PC-9 (cell line): Measurements from ENCODE around the gene MED13L. TPM values are rescaled to one million over a fixed set of nuclear protein-coding genes. Genes with fewer than 3 reads are reported as not detected.

ENCODE experiments used
- BruUV-seq: library from RNA; stranded (reverse); fragments of 400-500 nt; replicated peaks from 2 replicates; lab custom pipeline; 2021; lab: Mats Ljungman, UMichigan
- CTCF ChIA-PET: fragments of 300-600 bp; sonication (Branson Sonifier 250); formaldehyde crosslinking; loops from one replicate; lab custom pipeline; 2022; ENCODE audit warnings: antibody characterized with exemption; lab: Charles Lee
- POLR2A ChIA-PET: fragments of 300-600 bp; sonication (Branson Sonifier 250); formaldehyde crosslinking; loops from one replicate; lab custom pipeline; 2022; ENCODE audit warnings: antibody characterized with exemption; ENCODE audit not compliant: unreplicated experiment; lab: Charles Lee
- DNase-seq, 2 experiments: peaks; one replicate each; pipeline versions ENCODE4 v3.0.0 to v3.0.0-alpha.2; 2015 to 2022; ENCODE audit warnings: mixed read lengths in 1 of 2
- H2AFZ ChIP-seq: fragments of 200-600 bp; sonication (generic); 2 replicates; pipeline ENCODE4 v1.8.1; 2017; ENCODE audit warnings: antibody characterized with exemption
- H3F3A ChIP-seq: fragments of 200-600 bp; sonication (generic); 2 replicates; pipeline ENCODE4 v1.8.1; 2017; ENCODE audit warnings: antibody characterized with exemption, mild to moderate bottlenecking, low read depth; ENCODE audit not compliant: insufficient read depth
- H3K27ac ChIP-seq: fragments of 200-600 bp; sonication (generic); 2 replicates; pipeline ENCODE4 v1.6.1; 2016; ENCODE audit warnings: mixed run types
- H3K27me3 ChIP-seq: fragments of 200-600 bp; sonication (generic); 2 replicates; pipeline ENCODE4 v1.6.1; 2016; ENCODE audit warnings: low read depth, mixed run types; ENCODE audit not compliant: insufficient read depth
- H3K36me3 ChIP-seq: fragments of 200-600 bp; sonication (generic); 2 replicates; pipeline ENCODE4 v1.6.1; 2016; ENCODE audit warnings: low read depth, mixed run types
- H3K4me1 ChIP-seq: fragments of 200-600 bp; sonication (generic); replicated peaks from 2 replicates; pipeline ENCODE4 v1.6.1; 2016; ENCODE audit warnings: mixed run types; ENCODE audit not compliant: insufficient read depth
- H3K4me2 ChIP-seq: fragments of 200-600 bp; sonication (generic); 2 replicates; pipeline ENCODE4 v1.6.1; 2017; ENCODE audit warnings: mixed run types
- H3K4me3 ChIP-seq: fragments of 200-600 bp; sonication (generic); 2 replicates; pipeline ENCODE4 v1.6.1; 2016; ENCODE audit warnings: mixed run types
- H3K79me2 ChIP-seq: fragments of 200-600 bp; sonication (generic); 2 replicates; pipeline ENCODE4 v1.6.1; 2017; ENCODE audit warnings: low read depth, mixed run types
- H3K9me2 ChIP-seq: fragments of 200-600 bp; sonication (generic); 2 replicates; pipeline ENCODE4 v1.8.1; 2017; ENCODE audit warnings: mild to moderate bottlenecking; ENCODE audit not compliant: insufficient read depth
- H3K9me3 ChIP-seq: fragments of 200-600 bp; sonication (generic); 2 replicates; pipeline ENCODE4 v1.8.1; 2016; ENCODE audit warnings: low read depth; ENCODE audit not compliant: insufficient read depth
- H4K20me1 ChIP-seq: fragments of 200-600 bp; sonication (generic); 2 replicates; pipeline ENCODE4 v1.8.1; 2017; ENCODE audit not compliant: insufficient read depth
- EZH2 ChIP-seq: fragments of 200-600 bp; sonication (generic); IDR thresholded peaks from 2 replicates; pipeline ENCODE4 v1.8.0; 2017; ENCODE audit warnings: antibody characterized with exemption, low read depth
- intact Hi-C: fragments of 100-400 bp; cut with micrococcal nuclease; formaldehyde crosslinking; loops from one replicate; pipeline ENCODE4 v1.10.0; 2022; ENCODE audit not compliant: unreplicated experiment
- total RNA-seq: library from RNA; stranded (reverse); gene quantifications from 2 replicates; pipeline ENCODE4 v1.2.3, GENCODE V29; 2021
- TF ChIP-seq, protein P1 (sequence below): fragments of 200-600 bp; sonication (generic); conservative IDR thresholded peaks from 2 replicates; pipeline ENCODE4 v1.6.1; 2017; ENCODE audit warnings: mixed run types, antibody characterized with exemption, mild to moderate bottlenecking, moderate library complexity

MED13L gene
- total RNA-seq, 1 experiment from 2014 or later: 89.5 TPM

DNA sequence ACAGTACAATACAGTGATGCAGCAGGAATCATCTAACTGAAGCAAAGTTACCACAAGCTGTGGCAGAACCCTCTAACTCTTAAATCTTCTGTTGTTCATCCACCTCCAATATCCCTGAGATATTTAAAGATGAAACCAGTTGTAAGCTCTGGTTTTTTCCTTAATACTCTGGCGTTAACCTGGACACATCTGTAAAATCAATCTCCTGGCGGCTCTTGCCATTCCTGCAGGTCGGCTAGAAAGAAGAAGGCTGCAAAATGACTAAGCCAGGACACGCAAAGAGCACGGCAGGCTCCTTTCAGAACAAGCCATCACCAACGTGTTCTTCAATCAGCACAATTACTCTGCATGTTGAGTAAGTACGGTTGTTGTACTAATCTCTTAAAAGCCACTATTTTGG, 309.3 kb downstream of the MED13L start:
- H3K36me3 ChIP-seq: peaks cover 15% of the 10 kb centered on the region

DNA sequence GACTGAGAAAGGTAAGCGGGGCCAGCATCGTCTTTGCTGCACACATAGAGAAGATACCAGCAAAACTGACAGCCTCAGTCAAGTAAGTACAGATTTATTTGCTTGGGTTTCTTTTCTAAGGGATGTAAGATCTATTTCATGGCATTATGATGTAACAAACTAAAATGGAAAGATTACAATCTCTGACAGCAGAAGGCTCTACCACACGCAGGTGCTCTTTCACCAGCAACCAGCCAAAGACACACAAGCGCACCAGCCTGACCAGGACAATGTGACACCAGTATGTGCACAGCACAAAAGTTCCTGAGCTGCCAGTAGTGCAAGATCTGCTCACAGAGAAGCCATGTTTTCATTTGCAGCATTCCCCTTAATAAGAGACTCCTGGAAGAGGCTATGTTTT, 311.1 kb downstream of the MED13L start:
- Histone ChIP-seq H3K9me2 (no peaks in the 10 kb centered on the region), H3K27ac (no peak overlapping the region), H3K36me3 (peaks cover 10% of the 10 kb centered on the region), H3K4me1 (no peaks in the 10 kb centered on the region), H3K9me3 (no peaks in the 10 kb centered on the region), H3F3A (no peaks in the 10 kb centered on the region), H2AFZ (no peak overlapping the region), H3K4me3 (no peak overlapping the region), H3K27me3 (no peaks in the 10 kb centered on the region), H3K79me2 (no peaks in the 10 kb centered on the region), H4K20me1 (no peaks in the 10 kb centered on the region), H3K4me2 (no peak overlapping the region)
- ChIA-PET POLR2A (no interaction called here), CTCF (no interaction called here)
- no peak for DNase-seq
- intact Hi-C loops: no loop called here
- TF ChIP-seq, protein P1, sequence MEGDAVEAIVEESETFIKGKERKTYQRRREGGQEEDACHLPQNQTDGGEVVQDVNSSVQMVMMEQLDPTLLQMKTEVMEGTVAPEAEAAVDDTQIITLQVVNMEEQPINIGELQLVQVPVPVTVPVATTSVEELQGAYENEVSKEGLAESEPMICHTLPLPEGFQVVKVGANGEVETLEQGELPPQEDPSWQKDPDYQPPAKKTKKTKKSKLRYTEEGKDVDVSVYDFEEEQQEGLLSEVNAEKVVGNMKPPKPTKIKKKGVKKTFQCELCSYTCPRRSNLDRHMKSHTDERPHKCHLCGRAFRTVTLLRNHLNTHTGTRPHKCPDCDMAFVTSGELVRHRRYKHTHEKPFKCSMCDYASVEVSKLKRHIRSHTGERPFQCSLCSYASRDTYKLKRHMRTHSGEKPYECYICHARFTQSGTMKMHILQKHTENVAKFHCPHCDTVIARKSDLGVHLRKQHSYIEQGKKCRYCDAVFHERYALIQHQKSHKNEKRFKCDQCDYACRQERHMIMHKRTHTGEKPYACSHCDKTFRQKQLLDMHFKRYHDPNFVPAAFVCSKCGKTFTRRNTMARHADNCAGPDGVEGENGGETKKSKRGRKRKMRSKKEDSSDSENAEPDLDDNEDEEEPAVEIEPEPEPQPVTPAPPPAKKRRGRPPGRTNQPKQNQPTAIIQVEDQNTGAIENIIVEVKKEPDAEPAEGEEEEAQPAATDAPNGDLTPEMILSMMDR: no peak
- no peak for TF ChIP-seq EZH2
- no TSS peak for BruUV-seq

More for the DNA sequence above, 309.3 kb downstream of the MED13L start:
- POLR2A ChIA-PET: no interaction called here
- Histone ChIP-seq H3K79me2 (no peaks in the 10 kb centered on the region), H3K9me2 (no peaks in the 10 kb centered on the region), H3K27ac (no peak overlapping the region), H3F3A (no peaks in the 10 kb centered on the region), H4K20me1 (no peaks in the 10 kb centered on the region), H3K4me2 (no peak overlapping the region), H2AFZ (no peak overlapping the region), H3K9me3 (no peaks in the 10 kb centered on the region), H3K27me3 (no peaks in the 10 kb centered on the region), H3K4me1 (no peaks in the 10 kb centered on the region), H3K4me3 (no peak overlapping the region)
- CTCF ChIA-PET: no interaction called here
- DNase-seq: no peak
- intact Hi-C loops: no loop called here
- TF ChIP-seq, protein P1: no peak
- TF ChIP-seq EZH2: no peak
- no TSS peak for BruUV-seq

DNA sequence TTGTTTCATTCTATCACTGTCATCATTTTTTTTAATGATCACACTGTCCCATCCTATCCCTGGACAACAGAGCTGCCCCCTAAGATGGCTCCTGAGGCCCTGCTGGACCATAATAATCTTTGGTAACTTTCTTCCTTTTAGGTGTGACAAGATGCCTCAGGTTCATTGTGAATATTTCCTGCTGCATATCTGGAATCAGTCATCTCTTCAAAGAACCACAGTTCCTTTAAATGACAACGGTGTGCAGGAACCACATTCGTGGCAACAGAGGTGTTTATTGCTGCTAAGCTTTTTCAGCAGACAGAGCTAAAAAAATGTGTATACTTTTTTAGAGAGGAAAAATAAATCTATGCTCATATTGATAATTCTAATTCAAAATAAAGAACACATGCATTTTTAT, 312.9 kb downstream of the MED13L start:
- ChIA-PET POLR2A (no interaction called here), CTCF (no interaction called here)
- Histone ChIP-seq H3K9me2 (no peaks in the 10 kb centered on the region), H3K4me2 (no peak overlapping the region), H3K4me3 (no peak overlapping the region), H2AFZ (no peak overlapping the region), H3K36me3 (peaks cover 7% of the 10 kb centered on the region), H4K20me1 (no peaks in the 10 kb centered on the region), H3K9me3 (no peaks in the 10 kb centered on the region), H3K27ac (no peak overlapping the region), H3K27me3 (no peaks in the 10 kb centered on the region), H3F3A (no peaks in the 10 kb centered on the region), H3K79me2 (no peaks in the 10 kb centered on the region), H3K4me1 (no peaks in the 10 kb centered on the region)
- no TSS peak for BruUV-seq
- TF ChIP-seq, protein P1: no peak
- no peak for TF ChIP-seq EZH2
- intact Hi-C loops: no loop called here
- no peak for DNase-seq
